Stimulated activated CD8-positive, alpha-beta memory T cell treated with anti-CD3 and anti-CD28 coated beads, Interleukin-15, amount 100 ng/mL, for 1 hour (primary cell): ENCODE data around the gene USP17L28.
"Not testable (repeated sequence)": the region's sequence is repeated elsewhere in the genome, so short reads cannot be mapped to it uniquely, and the experiment has no call there.

Experiments
- DNase-seq: peaks from one replicate; pipeline ENCODE4 v3.0.0-alpha.2; 2020; ENCODE audit warnings: low read depth

USP17L28 gene

GRCh38 chr4:9348593-9348992, at the start of gene USP17L28:
Gene USP17L28 (plus strand): TSS chr4:9348893. CDS start chr4:9348893, 0 bp downstream.
- DNase-seq = not testable (repeated sequence)

DNA sequence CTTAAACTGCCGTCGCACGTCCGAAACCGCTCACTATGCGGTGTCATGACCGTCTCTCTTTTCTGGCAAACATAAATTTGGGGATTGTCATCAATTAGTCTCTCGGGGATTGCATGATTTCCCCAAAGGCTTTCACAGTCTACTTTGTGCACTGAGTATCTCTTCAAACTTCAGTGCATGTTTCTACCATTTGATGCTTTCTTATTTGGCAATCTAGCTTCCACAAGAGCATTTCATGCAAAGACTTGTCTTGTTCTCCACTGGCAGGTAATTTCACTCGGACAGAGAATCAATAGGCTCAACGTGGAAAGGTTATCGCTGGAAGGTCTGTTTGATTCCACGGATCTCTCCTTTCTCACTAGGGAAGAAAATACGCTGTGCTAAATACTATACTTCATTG, 24.5 kb upstream of the USP17L28 start:
- DNase-seq = not testable (repeated sequence)

GRCh38 chr4:9324865-9325264, 23.8 kb upstream of the USP17L28 start, which contains the start of gene USP17L24:
Gene USP17L24 (plus strand): TSS chr4:9325165. CDS start chr4:9325165, 0 bp downstream.
- not testable (repeated sequence) for DNase-seq

GRCh38 chr4:9329611-9330010, 19.1 kb upstream of the USP17L28 start, which contains the start of gene USP17L25:
Gene USP17L25 (plus strand): TSS chr4:9329911. CDS start chr4:9329911, 0 bp downstream.
- not testable (repeated sequence) for DNase-seq

- DNase-seq = not testable (repeated sequence)
Measured at GRCh38 chr4:9334358-9334757, 14.3 kb upstream of the USP17L28 start, which contains the start of gene USP17L26. Gene USP17L26 (plus strand): TSS chr4:9334658. CDS start chr4:9334658, 0 bp downstream.

DNA sequence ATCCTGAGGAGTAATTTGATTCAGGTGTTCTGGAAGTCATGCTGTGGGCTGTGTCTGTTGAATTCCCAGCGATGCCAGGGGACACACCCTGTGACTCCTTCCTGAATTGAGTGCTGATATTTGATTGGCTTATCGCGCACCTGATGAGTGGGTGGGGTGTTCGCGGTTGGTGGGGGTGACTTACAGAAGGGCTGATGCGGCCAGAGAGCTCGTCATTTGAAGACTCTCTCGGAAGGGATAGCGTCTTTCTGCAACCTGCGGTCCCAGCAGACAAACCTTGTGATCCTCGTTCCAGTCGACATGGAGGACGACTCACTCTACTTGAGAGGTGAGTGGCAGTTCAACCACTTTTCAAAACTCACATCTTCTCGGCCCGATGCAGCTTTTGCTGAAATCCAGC, 9.6 kb upstream of the USP17L28 start, which contains the start of gene USP17L5:
TSS of gene USP17L5 (plus strand) at position 301 of the 400 bp plus-strand sequence. CDS start at position 301, 0 bp downstream.
- DNase-seq = not testable (repeated sequence)

DNA sequence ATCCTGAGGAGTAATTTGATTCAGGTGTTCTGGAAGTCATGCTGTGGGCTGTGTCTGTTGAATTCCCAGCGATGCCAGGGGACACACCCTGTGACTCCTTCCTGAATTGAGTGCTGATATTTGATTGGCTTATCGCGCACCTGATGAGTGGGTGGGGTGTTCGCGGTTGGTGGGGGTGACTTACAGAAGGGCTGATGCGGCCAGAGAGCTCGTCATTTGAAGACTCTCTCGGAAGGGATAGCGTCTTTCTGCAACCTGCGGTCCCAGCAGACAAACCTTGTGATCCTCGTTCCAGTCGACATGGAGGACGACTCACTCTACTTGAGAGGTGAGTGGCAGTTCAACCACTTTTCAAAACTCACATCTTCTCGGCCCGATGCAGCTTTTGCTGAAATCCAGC, 4.8 kb upstream of the USP17L28 start, which contains the start of gene USP17L27:
TSS of gene USP17L27 (plus strand) at position 301 of the 400 bp plus-strand sequence. CDS start at position 301, 0 bp downstream.
- DNase-seq = not testable (repeated sequence)

- DNase-seq = not testable (repeated sequence)
Measured at GRCh38 chr4:9350866-9351265, 2.2 kb downstream of the USP17L28 start.

GRCh38 chr4:9353338-9353737, 4.6 kb downstream of the USP17L28 start, which contains the start of gene USP17L29:
Gene USP17L29 (plus strand): TSS chr4:9353638. CDS start chr4:9353638, 0 bp downstream.
- not testable (repeated sequence) for DNase-seq

GRCh38 chr4:9362829-9363228, 14.1 kb downstream of the USP17L28 start, which contains the start of gene USP17L30:
Gene USP17L30 (plus strand): TSS chr4:9363129. CDS start chr4:9363129, 0 bp downstream.
- DNase-seq = not testable (repeated sequence)

GRCh38 chr4:9379881-9380280, 31.2 kb downstream of the USP17L28 start:
- DNase-seq = not testable (repeated sequence)

DNA sequence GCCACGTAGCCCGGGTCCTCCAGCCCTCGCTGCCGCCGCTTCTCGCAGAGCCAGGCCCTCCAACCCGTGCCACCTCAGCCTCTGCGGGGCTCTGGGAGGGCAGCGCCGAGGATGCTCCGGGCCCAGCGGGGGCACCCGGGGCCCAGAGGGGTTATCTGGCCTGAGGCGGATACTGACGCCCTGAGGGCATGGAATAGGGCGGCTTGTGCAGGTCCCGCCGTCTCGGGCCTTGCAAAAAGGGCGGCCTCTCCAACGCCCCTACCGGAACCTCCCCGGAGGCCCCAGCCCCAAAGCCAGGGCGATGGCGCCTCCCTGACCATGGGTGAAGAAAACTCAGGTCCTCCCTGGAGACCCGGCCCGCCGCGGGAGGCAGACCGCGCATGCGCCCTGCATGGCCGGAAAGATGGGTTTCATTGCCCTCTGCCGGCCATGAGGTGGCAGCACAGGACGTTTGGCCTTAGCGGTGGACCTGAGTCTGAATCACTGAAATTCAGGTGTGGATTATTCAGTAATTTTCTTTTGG, 32.4 kb downstream of the USP17L28 start:
- DNase-seq = peak; percentile 10

- no peak for DNase-seq
Measured at GRCh38 chr4:9384126-9384525, 35.4 kb downstream of the USP17L28 start.

DNA sequence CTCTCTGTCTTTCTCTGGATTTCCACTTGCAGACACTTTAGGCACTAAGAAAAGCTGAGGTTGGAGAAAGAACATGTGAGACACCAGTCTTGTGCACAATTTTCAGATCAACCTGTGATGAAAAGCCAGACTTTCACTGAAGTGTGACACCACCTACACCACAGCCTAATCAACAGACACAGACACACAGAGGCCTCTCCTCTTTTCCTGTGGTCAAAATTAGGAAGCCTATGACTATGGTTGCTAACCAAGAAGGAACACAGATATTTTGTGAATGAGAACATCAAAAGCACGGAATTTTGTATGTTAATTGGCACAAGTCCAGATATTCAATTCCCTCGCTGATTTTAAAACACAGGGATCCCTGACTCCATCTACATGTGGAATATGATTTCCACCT, 40.3 kb downstream of the USP17L28 start:
- DNase-seq = not testable (repeated sequence)
